HG03565 (cell line): ENCODE measurements around the gene CHSY3.
A peak's percentile ranks its signal among the peaks of the same experiment; 100 is the strongest.

ENCODE experiments used
- ATAC-seq: cut with Tn5 transposase; IDR thresholded peaks from one replicate; pipeline ENCODE4 v1.9.1; 2021; ENCODE audit warnings: mild to moderate bottlenecking, moderate library complexity; ENCODE audit not compliant: unreplicated experiment

Gene CHSY3

DNA sequence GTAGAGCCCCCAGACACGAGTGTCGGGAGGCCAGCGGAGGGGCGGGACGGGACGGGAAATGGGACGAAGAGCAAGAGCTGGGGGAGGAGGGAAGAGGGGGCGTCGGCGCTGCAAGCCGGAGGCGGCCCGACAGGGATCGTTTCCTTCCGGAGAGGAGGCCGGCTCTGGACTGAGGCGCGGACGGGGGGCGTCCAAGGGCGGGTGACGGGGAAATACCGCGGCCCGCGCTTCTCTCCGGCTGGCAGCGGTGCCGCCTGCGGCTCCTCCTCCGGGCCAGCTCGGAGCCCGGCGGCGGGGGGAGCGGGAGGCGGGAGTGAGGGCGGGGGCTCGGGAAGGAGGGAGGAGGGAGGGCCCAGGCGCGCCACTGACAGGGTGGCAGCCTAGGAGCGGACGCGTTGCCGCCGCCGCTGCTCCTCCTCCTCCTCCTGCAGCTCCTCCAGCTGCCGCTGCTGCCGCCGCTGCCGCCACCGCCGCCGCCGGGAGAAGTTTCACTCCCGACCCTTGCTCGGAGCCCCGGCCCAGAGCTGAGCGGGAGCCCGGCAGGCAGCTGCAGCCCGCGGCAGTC lies at the start of gene CHSY3:
Gene CHSY3, plus strand, starts transcription at position 364 of the 565 bp plus-strand sequence.
- peak; percentile 48 for ATAC-seq

GRCh38 chr5:129856325-129856724 lies 47.9 kb upstream of the CHSY3 start:
- no peak for ATAC-seq

GRCh38 chr5:129857116-129857515 lies 47.1 kb upstream of the CHSY3 start:
- no peak for ATAC-seq

GRCh38 chr5:129858131-129858675 lies 46.1 kb upstream of the CHSY3 start:
- ATAC-seq: no peak

GRCh38 chr5:129884322-129884721 lies 19.9 kb upstream of the CHSY3 start:
- no peak for ATAC-seq

DNA sequence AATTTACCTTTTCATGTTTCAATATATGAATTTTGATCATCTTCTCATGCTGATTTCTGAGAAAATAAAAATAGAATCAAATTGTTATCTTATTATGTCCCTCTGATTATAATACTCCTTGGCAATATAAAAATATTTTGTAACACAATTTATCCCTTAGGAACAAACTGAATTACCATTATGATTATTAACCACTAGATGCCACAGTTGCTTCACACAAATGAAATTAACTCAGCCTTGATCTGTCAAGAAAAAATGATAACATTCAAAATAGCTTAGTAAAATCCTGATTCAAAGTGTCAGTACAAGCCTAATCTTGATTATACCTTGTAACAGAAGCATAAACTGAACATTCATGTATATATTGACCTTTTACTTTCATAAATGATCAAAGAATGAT lies 4.8 kb upstream of the CHSY3 start:
- ATAC-seq: no peak

DNA sequence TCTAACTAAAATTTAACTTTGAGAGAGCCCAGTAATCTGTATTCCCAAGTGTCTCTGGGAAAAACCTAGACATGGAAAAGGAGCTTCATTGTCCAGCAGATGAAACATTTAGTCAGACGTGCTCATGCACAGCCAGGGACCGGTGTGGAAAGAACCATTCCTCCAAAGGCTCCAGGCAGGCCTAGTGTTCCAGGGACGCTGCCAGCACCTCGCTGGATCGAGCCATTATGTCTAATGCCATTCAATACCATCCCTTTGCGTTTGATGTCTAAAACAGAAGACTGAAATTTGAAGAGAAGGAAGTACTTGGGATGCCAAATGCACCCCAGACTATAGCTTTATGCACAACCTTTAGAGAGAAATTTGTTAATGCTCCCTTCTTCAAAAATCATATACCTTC lies 1.4 kb upstream of the CHSY3 start:
- no peak for ATAC-seq

- ATAC-seq: no peak
Measured at GRCh38 chr5:129903466-129904101, 681 bp upstream of the CHSY3 start.

DNA sequence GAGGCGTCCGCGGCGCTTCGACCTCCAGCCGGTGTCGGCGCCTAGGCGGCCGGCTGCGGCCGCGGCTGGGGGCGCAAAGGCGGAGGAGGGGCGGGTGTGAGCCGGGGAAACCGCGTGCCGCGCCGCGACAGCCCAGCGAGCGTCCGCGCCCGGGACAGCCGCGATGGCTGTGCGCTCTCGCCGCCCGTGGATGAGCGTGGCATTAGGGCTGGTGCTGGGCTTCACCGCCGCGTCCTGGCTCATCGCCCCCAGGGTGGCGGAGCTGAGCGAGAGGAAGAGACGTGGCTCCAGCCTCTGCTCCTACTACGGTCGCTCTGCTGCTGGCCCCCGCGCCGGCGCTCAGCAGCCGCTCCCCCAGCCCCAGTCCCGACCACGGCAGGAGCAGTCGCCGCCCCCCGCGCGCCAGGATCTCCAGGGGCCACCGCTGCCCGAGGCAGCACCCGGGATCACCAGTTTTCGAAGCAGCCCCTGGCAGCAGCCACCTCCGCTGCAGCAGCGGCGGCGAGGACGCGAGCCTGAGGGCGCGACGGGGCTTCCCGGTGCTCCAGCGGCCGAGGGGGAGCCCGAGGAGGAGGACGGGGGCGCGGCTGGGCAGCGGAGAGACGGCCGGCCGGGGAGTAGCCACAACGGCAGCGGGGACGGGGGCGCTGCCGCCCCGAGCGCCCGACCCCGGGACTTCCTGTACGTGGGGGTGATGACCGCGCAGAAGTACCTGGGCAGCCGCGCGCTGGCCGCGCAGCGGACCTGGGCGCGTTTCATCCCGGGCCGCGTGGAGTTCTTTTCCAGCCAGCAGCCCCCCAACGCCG lies 605 bp downstream of the CHSY3 start:
- peak; percentile 27 for ATAC-seq

DNA sequence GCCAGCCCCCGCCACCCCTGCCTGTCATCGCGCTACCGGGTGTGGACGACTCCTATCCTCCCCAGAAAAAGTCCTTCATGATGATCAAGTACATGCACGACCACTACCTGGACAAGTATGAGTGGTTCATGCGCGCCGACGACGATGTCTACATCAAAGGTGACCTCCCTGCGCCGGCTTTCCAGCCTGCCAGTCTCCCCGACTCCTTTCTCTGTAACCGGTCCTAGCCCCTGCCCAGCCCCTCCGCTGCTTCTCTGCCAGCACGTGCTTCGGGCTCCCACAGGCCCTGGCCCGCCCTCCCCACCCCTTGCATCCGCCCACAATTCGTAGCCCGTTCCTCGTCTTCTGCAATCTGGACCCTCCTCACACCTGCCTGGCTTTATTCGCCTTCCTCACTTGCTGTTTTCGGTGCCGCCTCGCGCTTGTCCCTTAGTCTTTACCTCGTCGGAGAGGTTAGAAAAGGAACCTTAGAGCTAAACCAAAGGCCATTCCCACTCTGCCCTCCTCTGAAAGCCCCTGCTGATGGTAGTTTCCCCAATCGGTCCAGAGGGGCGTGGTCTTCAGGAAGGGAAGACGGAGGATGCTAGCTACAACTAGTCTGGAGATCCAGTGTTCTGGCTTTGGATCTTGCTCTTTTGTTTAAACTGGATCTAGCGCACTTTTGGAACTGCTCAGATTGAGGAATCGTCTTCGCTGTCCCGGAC lies 1.4 kb downstream of the CHSY3 start:
- no peak for ATAC-seq

DNA sequence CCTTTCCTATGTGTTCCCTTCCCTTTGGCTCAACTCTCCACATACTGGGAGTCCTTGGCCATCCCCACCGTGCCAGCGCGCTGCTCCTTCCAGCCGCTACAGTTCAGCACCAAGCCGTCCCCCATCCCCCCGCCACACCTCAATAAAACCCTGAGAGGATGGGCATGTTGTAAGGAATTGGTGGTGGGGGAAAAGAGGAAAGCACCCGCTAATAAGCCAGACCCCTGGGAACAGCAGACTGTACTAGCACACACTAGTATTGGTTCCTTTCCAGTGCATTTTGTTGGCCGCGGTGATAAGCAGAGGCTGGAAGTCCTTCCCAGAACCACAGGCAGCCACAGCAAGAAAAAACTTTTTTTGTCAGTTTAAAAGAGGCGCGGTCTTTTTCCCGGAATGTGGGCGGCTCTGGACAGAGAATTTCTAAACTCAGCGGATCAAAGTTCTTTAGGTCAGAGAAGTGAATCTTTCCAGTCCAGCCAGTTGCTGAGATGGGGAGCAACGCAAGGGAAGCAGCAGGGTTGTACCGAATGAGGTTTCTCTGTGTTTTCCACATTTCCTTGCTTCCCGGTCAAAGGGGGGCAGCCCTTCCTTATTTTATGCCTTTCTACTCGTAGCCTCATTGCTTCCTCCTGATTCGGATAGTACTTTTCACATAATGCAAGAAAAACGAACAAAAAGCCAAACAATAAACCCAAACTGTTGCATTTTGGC lies 2.1 kb downstream of the CHSY3 start:
- no peak for ATAC-seq

- peak; percentile 50 for ATAC-seq
Measured at GRCh38 chr5:129909225-129909624, 5.0 kb downstream of the CHSY3 start.

DNA sequence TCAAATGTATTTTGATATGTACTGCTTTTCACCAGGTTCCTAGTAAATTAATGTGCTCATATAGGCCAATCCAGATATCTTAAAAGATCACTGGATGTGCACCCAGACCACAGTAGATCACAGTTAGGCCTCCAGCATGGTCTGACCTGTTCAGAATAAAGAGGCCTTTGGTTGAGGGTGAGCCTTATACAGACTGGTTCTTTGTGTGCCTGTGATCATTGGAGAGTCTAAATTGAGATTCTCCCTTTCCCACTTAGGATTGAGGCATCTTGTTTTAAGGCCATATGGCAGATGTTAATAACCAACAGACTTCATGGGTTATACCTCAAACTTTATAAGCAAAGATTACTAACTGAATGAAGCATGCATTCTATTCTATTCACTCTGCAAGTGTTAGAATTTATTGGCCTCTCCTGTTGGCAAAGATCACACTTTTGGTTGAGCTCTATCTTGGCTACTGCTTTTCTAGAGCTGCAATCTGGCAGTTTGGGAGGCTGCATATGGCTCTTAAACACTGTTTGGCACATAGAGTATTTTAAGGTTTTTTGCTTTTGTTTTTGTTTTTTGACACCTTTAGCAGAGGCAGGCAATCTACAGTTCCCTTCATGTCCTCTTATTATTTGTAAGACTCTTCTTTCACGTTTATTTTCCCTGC lies 8.5 kb downstream of the CHSY3 start:
- ATAC-seq: no peak

GRCh38 chr5:129915415-129915814 lies 11.2 kb downstream of the CHSY3 start:
- no peak for ATAC-seq

GRCh38 chr5:129917224-129917623 lies 13.0 kb downstream of the CHSY3 start:
- ATAC-seq: no peak

DNA sequence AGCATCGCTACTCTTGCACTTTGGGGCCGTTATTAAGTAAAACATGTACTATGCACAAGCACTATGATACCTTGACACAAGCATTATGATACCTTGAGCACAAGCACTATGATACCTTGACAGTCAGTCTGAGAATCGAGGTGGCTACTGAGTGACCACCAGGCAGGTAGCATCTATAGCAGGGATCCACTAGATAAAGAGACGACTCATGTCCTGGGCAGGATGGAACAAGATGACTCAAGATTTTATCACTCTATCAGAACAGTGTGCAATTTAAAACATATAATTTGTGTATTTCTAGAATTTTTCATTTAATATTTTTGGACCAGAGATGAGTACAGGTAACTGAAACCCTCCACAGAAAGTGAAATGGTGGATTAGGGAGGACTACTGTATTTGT lies 16.9 kb downstream of the CHSY3 start:
- no peak for ATAC-seq

GRCh38 chr5:129930221-129930620 lies 26.0 kb downstream of the CHSY3 start:
- no peak for ATAC-seq

- ATAC-seq: no peak
Measured at GRCh38 chr5:129935626-129936025, 31.4 kb downstream of the CHSY3 start.

- no peak for ATAC-seq
Measured at GRCh38 chr5:129938077-129938476, 33.8 kb downstream of the CHSY3 start.

DNA sequence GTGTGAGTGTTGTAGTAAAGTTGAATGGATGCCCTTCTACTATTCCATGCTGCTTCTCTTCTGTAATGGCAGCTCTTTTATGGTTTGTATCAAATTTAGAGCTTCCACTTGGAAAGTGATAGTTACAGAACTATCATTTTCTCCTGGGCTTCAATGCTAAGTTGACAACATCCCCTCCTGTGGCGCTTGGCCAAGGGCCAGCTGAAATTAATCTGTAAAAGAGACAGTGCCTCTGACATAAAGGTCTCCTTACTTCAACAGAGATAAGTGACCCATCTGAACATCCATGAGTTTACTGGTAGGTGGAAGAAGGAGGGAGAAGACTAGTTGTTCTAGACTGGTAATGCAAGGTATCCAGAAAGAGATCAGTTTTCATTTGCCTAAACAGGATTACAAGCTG lies 39.7 kb downstream of the CHSY3 start:
- no peak for ATAC-seq
